PFSK-1 (cell line): ENCODE data around the gene RGS17.

Experiments used
- FOXP2 ChIP-seq: optimal IDR thresholded peaks from 2 replicates; pipeline ENCODE3; 2011; ENCODE audit warnings: borderline replicate concordance, control low read depth, inconsistent platforms; ENCODE audit not compliant: insufficient read depth; ENCODE audit errors: extremely low read length, extremely low read depth
- POLR2AphosphoS5 ChIP-seq: IDR thresholded peaks from 2 replicates; pipeline ENCODE4 v1.6.1; 2012; ENCODE audit warnings: low read depth, mild to moderate bottlenecking, control low read depth, low read length, moderate library complexity
- REST ChIP-seq, 2 experiments: IDR thresholded peaks; 2 replicates each; pipeline versions ENCODE4 v1.6.1 to v1.8.0; 2011 to 2012; ENCODE audit warnings: low read depth in 2 of 2, low read length in 2 of 2, control low read depth in 1 of 2, inconsistent platforms in 1 of 2, mild to moderate bottlenecking in 1 of 2, moderate library complexity in 1 of 2; ENCODE audit not compliant: insufficient read depth in 1 of 2
- SIN3A ChIP-seq: IDR thresholded peaks from 2 replicates; pipeline ENCODE4 v1.6.1; 2012; ENCODE audit warnings: mild to moderate bottlenecking, low read length, moderate library complexity, borderline replicate concordance; ENCODE audit not compliant: insufficient read depth
- TAF1 ChIP-seq: IDR thresholded peaks from 2 replicates; pipeline ENCODE4 v1.6.1; 2012; ENCODE audit warnings: low read length, control low read depth, borderline replicate concordance; ENCODE audit not compliant: insufficient read depth

Gene RGS17

GRCh38 chr6:153024709-153025017 is 106.4 kb downstream of the RGS17 start:
- no peak for TF ChIP-seq POLR2AphosphoS5
- TF ChIP-seq FOXP2 = no peak
- TF ChIP-seq REST (IDR thresholded peaks at IDR 0.05; ENCODE audit: insufficient read depth in 1 of 2, low read depth in 2 of 2, low read length in 2 of 2) = no peak
- no peak for TF ChIP-seq TAF1
- TF ChIP-seq SIN3A = no peak

- TF ChIP-seq POLR2AphosphoS5 = no peak
- no peak for TF ChIP-seq FOXP2
- no peak for TF ChIP-seq REST (IDR thresholded peaks at IDR 0.05; ENCODE audit: insufficient read depth in 1 of 2, low read depth in 2 of 2, low read length in 2 of 2)
- TF ChIP-seq SIN3A = no peak
- TF ChIP-seq TAF1 = no peak
These were observed 106.9 kb downstream of the RGS17 start for GRCh38 chr6:153023977-153024708.

GRCh38 chr6:153018355-153018754 is 112.7 kb downstream of the RGS17 start:
- no peak for TF ChIP-seq POLR2AphosphoS5
- TF ChIP-seq SIN3A = no peak
- no peak for TF ChIP-seq TAF1
- TF ChIP-seq REST (IDR thresholded peaks at IDR 0.05; ENCODE audit: insufficient read depth in 1 of 2, low read depth in 2 of 2, low read length in 2 of 2) = no peak
- TF ChIP-seq FOXP2 = no peak

GRCh38 chr6:153016846-153017245 is 114.2 kb downstream of the RGS17 start:
- no peak for TF ChIP-seq REST (IDR thresholded peaks at IDR 0.05; ENCODE audit: insufficient read depth in 1 of 2, low read depth in 2 of 2, low read length in 2 of 2)
- TF ChIP-seq TAF1 = no peak
- TF ChIP-seq POLR2AphosphoS5 = no peak
- no peak for TF ChIP-seq FOXP2
- TF ChIP-seq SIN3A = no peak
